Smooth muscle cell (in vitro differentiated cells): ENCODE measurements around the gene THAP8. TPM values are rescaled to one million over a fixed set of nuclear protein-coding genes. Genes with fewer than 3 reads are reported as not detected.

Experiments
- DNase-seq: peaks from one replicate; lab custom pipeline; 2025; ENCODE audit not compliant: unreplicated experiment; lab: John Stamatoyannopoulos, UW
- H2AFZ ChIP-seq: fragments of 200-600 bp; sonication (generic); 2 replicates; pipeline ENCODE4 v1.6.0; 2016; ENCODE audit warnings: antibody characterized with exemption, low read depth, mild to moderate bottlenecking
- H3F3A ChIP-seq: fragments of 200-600 bp; sonication (generic); 2 replicates; pipeline ENCODE4 v1.6.0; 2017; ENCODE audit warnings: antibody characterized with exemption, low read depth
- H3K27ac ChIP-seq: fragments of 200-600 bp; sonication (generic); 2 replicates; pipeline ENCODE4 v1.5.1; 2016; ENCODE audit warnings: low read depth, mild to moderate bottlenecking
- H3K27me3 ChIP-seq: fragments of 200-600 bp; sonication (generic); 2 replicates; pipeline ENCODE4 v1.6.1; 2016; ENCODE audit warnings: low read depth, mild to moderate bottlenecking
- H3K36me3 ChIP-seq: fragments of 200-600 bp; sonication (generic); 2 replicates; pipeline ENCODE4 v1.5.1; 2016; ENCODE audit warnings: low read depth
- H3K4me1 ChIP-seq: fragments of 200-600 bp; sonication (generic); 2 replicates; pipeline ENCODE4 v1.5.1; 2016; ENCODE audit warnings: low read depth
- H3K4me2 ChIP-seq: fragments of 200-600 bp; sonication (generic); 2 replicates; pipeline ENCODE4 v1.6.0; 2016; ENCODE audit warnings: mild to moderate bottlenecking
- H3K4me3 ChIP-seq: fragments of 200-600 bp; sonication (generic); 2 replicates; pipeline ENCODE4 v1.5.1; 2016; ENCODE audit warnings: mild to moderate bottlenecking
- H3K79me2 ChIP-seq: fragments of 200-600 bp; sonication (generic); 2 replicates; pipeline ENCODE4 v1.6.0; 2016; ENCODE audit warnings: low read depth, mild to moderate bottlenecking
- H3K9ac ChIP-seq: fragments of 200-600 bp; sonication (generic); 2 replicates; pipeline ENCODE4 v1.6.0; 2016; ENCODE audit warnings: low read depth
- H3K9me3 ChIP-seq: fragments of 200-600 bp; sonication (generic); replicated peaks from 2 replicates; pipeline ENCODE4 v1.5.1; 2016; ENCODE audit warnings: low read depth
- H4K20me1 ChIP-seq: fragments of 200-600 bp; sonication (generic); 2 replicates; pipeline ENCODE4 v1.6.0; 2016; ENCODE audit warnings: low read depth
- CTCF ChIP-seq: fragments of 200-600 bp; sonication (generic); IDR thresholded peaks from 2 replicates; pipeline ENCODE4 v1.5.1; 2017; ENCODE audit warnings: borderline replicate concordance, mild to moderate bottlenecking, antibody characterized with exemption; ENCODE audit not compliant: insufficient read depth, poor library complexity, severe bottlenecking
- WGBS: methylation state at CpG from one replicate; pipeline ENCODE4 v1.1.7; 2016; ENCODE audit warnings: low lambda C conversion rate; 5-methylcytosine and 5-hydroxymethylcytosine counted together
- polyA plus RNA-seq: library from polyadenylated mRNA; unstranded; fragments of >200 nt; fragmentation: Nextera tagmentation; extraction: Ambion mirVana; gene quantifications from 2 replicates; pipeline ENCODE4 v1.2.1, GENCODE V29; 2016
- total RNA-seq: library from RNA; depleted of rRNA; stranded (reverse); fragments of >200 nt; gene quantifications from 2 replicates; pipeline ENCODE4 v1.2.3, GENCODE V29; 2014

The THAP8 gene
- total and polyA plus RNA-seq, 2 experiments from 2014 or later = 9.3 to 13.1 TPM

- Histone ChIP-seq H3K4me3 (no peak overlapping the region), H3F3A (peaks cover 4% of the 10 kb centered on the region), H3K27me3 (no peaks in the 10 kb centered on the region), H2AFZ (no peak overlapping the region), H3K36me3 (no peaks in the 10 kb centered on the region), H3K9me3 (no peaks in the 10 kb centered on the region), H3K4me2 (no peak overlapping the region), H3K27ac (no peak overlapping the region), H3K79me2 (peaks cover 5% of the 10 kb centered on the region), H4K20me1 (no peaks in the 10 kb centered on the region), H3K4me1 (peaks cover 13% of the 10 kb centered on the region), H3K9ac (no peak overlapping the region)
- 94% methylated on average over 10 of the region's 10 CpGs for WGBS
- DNase-seq = no peak
- no peak for TF ChIP-seq CTCF
These were observed 25.6 kb downstream of the THAP8 start for GRCh38 chr19:36028313-36029041.

GRCh38 chr19:36027696-36028095 lies 26.4 kb downstream of the THAP8 start:
- Histone ChIP-seq H2AFZ (no peak overlapping the region), H3K4me2 (no peak overlapping the region), H3K27ac (no peak overlapping the region), H3K79me2 (peaks cover 5% of the 10 kb centered on the region), H3K9me3 (no peaks in the 10 kb centered on the region), H3K27me3 (no peaks in the 10 kb centered on the region), H3K36me3 (no peaks in the 10 kb centered on the region), H4K20me1 (no peaks in the 10 kb centered on the region), H3K4me1 (peaks cover 9% of the 10 kb centered on the region), H3K4me3 (no peak overlapping the region), H3K9ac (no peak overlapping the region), H3F3A (no peaks in the 10 kb centered on the region)
- no peak for DNase-seq
- no peak for TF ChIP-seq CTCF
- 98% methylated on average over 6 of the region's 6 CpGs for WGBS

- Histone ChIP-seq H2AFZ (no peak overlapping the region), H4K20me1 (no peaks in the 10 kb centered on the region), H3K36me3 (no peaks in the 10 kb centered on the region), H3F3A (no peaks in the 10 kb centered on the region), H3K27ac (no peak overlapping the region), H3K9ac (no peak overlapping the region), H3K4me1 (no peaks in the 10 kb centered on the region), H3K27me3 (no peaks in the 10 kb centered on the region), H3K4me2 (no peak overlapping the region), H3K4me3 (no peak overlapping the region), H3K9me3 (no peaks in the 10 kb centered on the region), H3K79me2 (no peaks in the 10 kb centered on the region)
- WGBS = 96% methylated on average over 40 of the region's 49 CpGs
- TF ChIP-seq CTCF = no peak
- DNase-seq = no peak
These were observed 27.8 kb downstream of the THAP8 start for GRCh38 chr19:36026091-36026876.
